ENCODE results near the gene GSG1L.
A peak's percentile ranks its signal among the peaks of the same experiment; 100 is the strongest.

Gene GSG1L

DNA sequence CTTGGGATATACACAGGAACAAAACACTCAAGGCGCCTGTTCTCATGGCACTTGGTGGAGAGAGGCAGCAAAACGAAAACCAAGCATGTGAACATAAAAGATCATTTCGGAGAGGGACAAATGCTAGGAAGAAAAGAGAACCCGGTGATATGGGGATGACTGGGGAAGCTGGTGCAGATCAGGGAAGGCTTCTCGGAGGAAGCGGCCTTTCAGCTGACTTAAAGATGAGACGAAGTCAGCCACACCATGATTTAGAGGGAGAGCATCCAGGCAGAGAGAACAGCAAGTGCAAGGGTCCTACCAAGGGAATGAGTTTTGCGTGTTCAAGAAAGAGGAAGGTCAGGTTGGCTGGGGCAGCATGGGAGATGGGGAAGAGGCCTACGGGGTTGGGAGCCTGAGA, 262.7 kb downstream of the GSG1L start:
- no peak for DNase-seq (ENCODE audit: low read depth in 1 of 2, low spot score in 1 of 2)
- Histone ChIP-seq H3K27me3 (ENCODE audit: insufficient read depth, poor library complexity, severe bottlenecking) (no peaks in the 10 kb centered on the region), H3K4me3 (replicated peaks; ENCODE audit: insufficient read depth, low read length) (no peak overlapping the region), H3K27ac (replicated peaks) (no peak overlapping the region)
- TF ChIP-seq SPI1 (IDR thresholded peaks at IDR 0.05; ENCODE audit: borderline replicate concordance, low read depth) (no peak), GABPA (IDR thresholded peaks at IDR 0.05; ENCODE audit: low read depth) (no peak), POLR2AphosphoS5 (IDR thresholded peaks at IDR 0.05; ENCODE audit: low read depth) (no peak)
- TF ChIP-seq, protein P1, sequence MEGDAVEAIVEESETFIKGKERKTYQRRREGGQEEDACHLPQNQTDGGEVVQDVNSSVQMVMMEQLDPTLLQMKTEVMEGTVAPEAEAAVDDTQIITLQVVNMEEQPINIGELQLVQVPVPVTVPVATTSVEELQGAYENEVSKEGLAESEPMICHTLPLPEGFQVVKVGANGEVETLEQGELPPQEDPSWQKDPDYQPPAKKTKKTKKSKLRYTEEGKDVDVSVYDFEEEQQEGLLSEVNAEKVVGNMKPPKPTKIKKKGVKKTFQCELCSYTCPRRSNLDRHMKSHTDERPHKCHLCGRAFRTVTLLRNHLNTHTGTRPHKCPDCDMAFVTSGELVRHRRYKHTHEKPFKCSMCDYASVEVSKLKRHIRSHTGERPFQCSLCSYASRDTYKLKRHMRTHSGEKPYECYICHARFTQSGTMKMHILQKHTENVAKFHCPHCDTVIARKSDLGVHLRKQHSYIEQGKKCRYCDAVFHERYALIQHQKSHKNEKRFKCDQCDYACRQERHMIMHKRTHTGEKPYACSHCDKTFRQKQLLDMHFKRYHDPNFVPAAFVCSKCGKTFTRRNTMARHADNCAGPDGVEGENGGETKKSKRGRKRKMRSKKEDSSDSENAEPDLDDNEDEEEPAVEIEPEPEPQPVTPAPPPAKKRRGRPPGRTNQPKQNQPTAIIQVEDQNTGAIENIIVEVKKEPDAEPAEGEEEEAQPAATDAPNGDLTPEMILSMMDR (IDR thresholded peaks at IDR 0.05; ENCODE audit: insufficient read depth, low read length), result no peak
- TF ChIP-seq, protein P2, sequence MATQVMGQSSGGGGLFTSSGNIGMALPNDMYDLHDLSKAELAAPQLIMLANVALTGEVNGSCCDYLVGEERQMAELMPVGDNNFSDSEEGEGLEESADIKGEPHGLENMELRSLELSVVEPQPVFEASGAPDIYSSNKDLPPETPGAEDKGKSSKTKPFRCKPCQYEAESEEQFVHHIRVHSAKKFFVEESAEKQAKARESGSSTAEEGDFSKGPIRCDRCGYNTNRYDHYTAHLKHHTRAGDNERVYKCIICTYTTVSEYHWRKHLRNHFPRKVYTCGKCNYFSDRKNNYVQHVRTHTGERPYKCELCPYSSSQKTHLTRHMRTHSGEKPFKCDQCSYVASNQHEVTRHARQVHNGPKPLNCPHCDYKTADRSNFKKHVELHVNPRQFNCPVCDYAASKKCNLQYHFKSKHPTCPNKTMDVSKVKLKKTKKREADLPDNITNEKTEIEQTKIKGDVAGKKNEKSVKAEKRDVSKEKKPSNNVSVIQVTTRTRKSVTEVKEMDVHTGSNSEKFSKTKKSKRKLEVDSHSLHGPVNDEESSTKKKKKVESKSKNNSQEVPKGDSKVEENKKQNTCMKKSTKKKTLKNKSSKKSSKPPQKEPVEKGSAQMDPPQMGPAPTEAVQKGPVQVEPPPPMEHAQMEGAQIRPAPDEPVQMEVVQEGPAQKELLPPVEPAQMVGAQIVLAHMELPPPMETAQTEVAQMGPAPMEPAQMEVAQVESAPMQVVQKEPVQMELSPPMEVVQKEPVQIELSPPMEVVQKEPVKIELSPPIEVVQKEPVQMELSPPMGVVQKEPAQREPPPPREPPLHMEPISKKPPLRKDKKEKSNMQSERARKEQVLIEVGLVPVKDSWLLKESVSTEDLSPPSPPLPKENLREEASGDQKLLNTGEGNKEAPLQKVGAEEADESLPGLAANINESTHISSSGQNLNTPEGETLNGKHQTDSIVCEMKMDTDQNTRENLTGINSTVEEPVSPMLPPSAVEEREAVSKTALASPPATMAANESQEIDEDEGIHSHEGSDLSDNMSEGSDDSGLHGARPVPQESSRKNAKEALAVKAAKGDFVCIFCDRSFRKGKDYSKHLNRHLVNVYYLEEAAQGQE (IDR thresholded peaks at IDR 0.05; ENCODE audit: insufficient replicate concordance, low read depth), result no peak

DNA sequence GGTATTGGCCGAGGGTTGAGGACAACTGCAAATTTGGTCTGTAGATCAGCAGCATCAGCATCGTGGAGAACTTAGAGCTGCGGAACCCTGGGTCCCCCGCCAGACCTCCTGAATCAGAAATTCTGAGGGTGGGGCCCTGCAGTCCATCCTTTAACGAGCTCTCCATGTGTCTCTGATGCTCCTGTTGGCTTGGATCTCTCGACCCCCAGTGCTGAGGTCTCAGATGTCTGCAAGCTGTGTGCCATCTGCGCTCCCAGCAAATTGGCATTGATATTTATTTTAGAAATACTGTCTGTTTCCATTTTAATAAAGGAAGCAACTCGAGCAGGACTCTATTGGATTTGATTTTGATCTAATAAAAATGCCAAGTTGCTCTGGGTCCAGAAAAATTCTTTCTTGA, 263.6 kb downstream of the GSG1L start:
- no peaks in the 10 kb centered on the region for H3K27me3 ChIP-seq (ENCODE audit: insufficient read depth, poor library complexity, severe bottlenecking)
- TF ChIP-seq, protein P2 (IDR thresholded peaks at IDR 0.05; ENCODE audit: insufficient replicate concordance, low read depth), result no peak
- TF ChIP-seq SPI1 (IDR thresholded peaks at IDR 0.05; ENCODE audit: borderline replicate concordance, low read depth) (no peak), POLR2AphosphoS5 (IDR thresholded peaks at IDR 0.05; ENCODE audit: low read depth) (no peak), GABPA (IDR thresholded peaks at IDR 0.05; ENCODE audit: low read depth) (no peak)
- TF ChIP-seq, protein P1 (IDR thresholded peaks at IDR 0.05; ENCODE audit: insufficient read depth, low read length), result no peak
- H3K27ac ChIP-seq (replicated peaks), result no peak overlapping the region

DNA sequence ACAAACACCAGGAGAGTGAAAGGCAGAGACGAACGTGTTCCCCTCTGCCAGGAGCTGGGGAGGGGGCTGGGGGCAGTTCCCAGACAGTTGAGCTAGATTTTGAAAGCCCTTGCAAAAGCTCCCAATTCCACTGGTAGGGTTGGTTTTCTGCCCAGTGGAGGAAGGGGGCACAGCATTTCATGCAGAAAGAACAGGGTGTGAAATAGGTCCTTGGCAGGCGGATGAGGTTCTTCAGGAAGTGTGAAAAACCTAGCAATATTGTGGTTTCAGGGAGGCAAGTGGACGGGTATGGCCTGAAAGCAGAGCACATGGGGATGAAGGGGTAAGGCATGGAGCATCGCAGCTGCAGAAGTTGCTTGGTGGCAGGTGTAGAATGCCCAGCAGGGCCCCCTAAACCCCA, 265.3 kb downstream of the GSG1L start:
- Histone ChIP-seq H3K27me3 (ENCODE audit: insufficient read depth, poor library complexity, severe bottlenecking) (no peaks in the 10 kb centered on the region), H3K4me3 (replicated peaks; ENCODE audit: insufficient read depth, low read length) (no peak overlapping the region), H3K27ac (replicated peaks) (no peak overlapping the region)
- TF ChIP-seq GABPA (IDR thresholded peaks at IDR 0.05; ENCODE audit: low read depth) (no peak), SPI1 (IDR thresholded peaks at IDR 0.05; ENCODE audit: borderline replicate concordance, low read depth) (no peak)
- peak in 1 of 2 experiments; percentile 43 for DNase-seq (ENCODE audit: low read depth in 1 of 2, low spot score in 1 of 2)

More for the DNA sequence above, 263.6 kb downstream of the GSG1L start:
- H3K4me3 ChIP-seq (replicated peaks; ENCODE audit: insufficient read depth, low read length), result no peak overlapping the region
- DNase-seq (ENCODE audit: low read depth in 1 of 2, low spot score in 1 of 2), result no peak

DNA sequence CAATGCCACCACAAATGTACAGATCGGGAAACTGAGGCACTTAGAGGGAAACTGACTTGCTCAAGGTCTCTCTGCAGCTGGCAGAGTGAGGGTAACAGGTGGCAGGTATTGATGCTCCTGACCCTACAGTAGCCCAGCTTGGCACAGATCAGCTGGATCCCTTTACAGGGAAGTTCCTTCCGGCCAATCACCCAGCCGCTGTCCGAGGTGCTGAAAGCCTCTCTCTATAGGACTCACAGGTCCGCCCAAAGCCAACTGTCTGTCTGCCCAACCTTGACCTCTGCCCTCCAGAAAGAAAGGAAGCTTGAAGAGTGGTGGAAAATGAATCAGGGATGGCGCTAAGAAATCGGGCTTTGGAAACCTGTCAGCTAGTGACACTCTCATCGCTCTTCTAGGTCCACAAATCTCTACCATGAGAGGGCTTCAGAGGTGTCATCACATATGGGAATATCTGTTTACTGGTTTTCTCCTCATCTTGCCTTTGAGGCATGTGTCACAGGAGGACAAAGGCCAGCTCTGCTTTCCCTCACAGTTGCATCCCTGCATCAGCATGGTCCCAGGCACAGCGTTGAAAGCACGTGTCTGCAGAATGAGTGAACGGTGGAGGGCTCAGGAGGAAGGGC, 267.4 kb downstream of the GSG1L start:
- no peak overlapping the region for H3K27ac ChIP-seq (replicated peaks)
- peak; percentile 11 to 25 for DNase-seq (ENCODE audit: low read depth in 1 of 2, low spot score in 1 of 2)
- H3K4me3 ChIP-seq (replicated peaks; ENCODE audit: insufficient read depth, low read length), result no peak overlapping the region
- no peaks in the 10 kb centered on the region for H3K27me3 ChIP-seq (ENCODE audit: insufficient read depth, poor library complexity, severe bottlenecking)
- TF ChIP-seq, protein P1 (IDR thresholded peaks at IDR 0.05; ENCODE audit: insufficient read depth, low read length), result no peak
- TF ChIP-seq, protein P2 (IDR thresholded peaks at IDR 0.05; ENCODE audit: insufficient replicate concordance, low read depth), result peak; percentile 100

Measured in HL-60 (cell line).